HG03558 (cell line): ENCODE data around the gene SND1.

Source experiments
- ATAC-seq: cut with Tn5 transposase; IDR thresholded peaks from one replicate; pipeline ENCODE4 v1.9.1; 2021; ENCODE audit warnings: moderate number of reproducible peaks; ENCODE audit not compliant: unreplicated experiment; ENCODE audit errors: extremely low read depth

SND1 gene

GRCh38 chr7:127717502-127718339, 65.7 kb downstream of the SND1 start:
- ATAC-seq: no peak

GRCh38 chr7:127718340-127718679, 66.3 kb downstream of the SND1 start:
- ATAC-seq: no peak

GRCh38 chr7:127726476-127726875, 74.5 kb downstream of the SND1 start:
- ATAC-seq: no peak

GRCh38 chr7:127730658-127731276, 78.8 kb downstream of the SND1 start:
- ATAC-seq: no peak

- ATAC-seq: no peak
Observed at GRCh38 chr7:127731431-127732080, 79.6 kb downstream of the SND1 start.

- ATAC-seq: no peak
Observed at GRCh38 chr7:127732306-127732705, 80.3 kb downstream of the SND1 start.

GRCh38 chr7:127733986-127734385, 82.0 kb downstream of the SND1 start:
- ATAC-seq: no peak

GRCh38 chr7:127736511-127736910, 84.5 kb downstream of the SND1 start:
- no peak for ATAC-seq

GRCh38 chr7:127738859-127739258, 86.9 kb downstream of the SND1 start:
- ATAC-seq: no peak

- no peak for ATAC-seq
Observed at GRCh38 chr7:127741764-127742375, 89.9 kb downstream of the SND1 start.

- ATAC-seq: no peak
Observed at GRCh38 chr7:127745445-127745844, 93.5 kb downstream of the SND1 start.

- no peak for ATAC-seq
Observed at GRCh38 chr7:127751062-127751461, 99.1 kb downstream of the SND1 start.

GRCh38 chr7:127751490-127752448, 99.8 kb downstream of the SND1 start:
- no peak for ATAC-seq

- ATAC-seq: no peak
Observed at GRCh38 chr7:127752829-127753228, 100.8 kb downstream of the SND1 start.

GRCh38 chr7:127754457-127754856, 102.5 kb downstream of the SND1 start:
- ATAC-seq: no peak

- no peak for ATAC-seq
Observed at GRCh38 chr7:127755521-127755920, 103.5 kb downstream of the SND1 start.

- no peak for ATAC-seq
Observed at GRCh38 chr7:127755965-127756364, 104.0 kb downstream of the SND1 start.

- no peak for ATAC-seq
Observed at GRCh38 chr7:127758105-127758504, 106.1 kb downstream of the SND1 start.

- ATAC-seq: no peak
Observed at GRCh38 chr7:127758845-127759244, 106.9 kb downstream of the SND1 start.

GRCh38 chr7:127759945-127760421, 108.0 kb downstream of the SND1 start:
- no peak for ATAC-seq
